GM23338 (cell line): ENCODE results near the gene SLC30A1. TPM values are rescaled to one million over a fixed set of nuclear protein-coding genes. Genes with fewer than 3 reads are reported as not detected.

Experiments
- ATAC-seq: fragments of 200-7000 bp; cut with Tn5 transposase; 3 replicates; pipeline ENCODE4 v1.9.1; 2020
- DNase-seq: peaks from one replicate; pipeline ENCODE4 v3.0.0-alpha.2; 2015; ENCODE audit warnings: low spot score
- H2AFZ ChIP-seq: fragments of 200-600 bp; sonication (generic); 2 replicates; pipeline ENCODE4 v1.8.0; 2016; ENCODE audit warnings: antibody characterized with exemption, mild to moderate bottlenecking, moderate library complexity
- H3F3A ChIP-seq: fragments of 200-600 bp; sonication (generic); replicated peaks from 2 replicates; pipeline ENCODE4 v1.8.0; 2017; ENCODE audit warnings: antibody characterized with exemption, mixed run types, low read depth
- H3K27ac ChIP-seq: fragments of 200-600 bp; sonication (generic); 2 replicates; pipeline ENCODE4 v1.6.1; 2016; ENCODE audit warnings: low read depth
- H3K27me3 ChIP-seq: fragments of 200-600 bp; sonication (generic); 2 replicates; pipeline ENCODE4 v1.8.0; 2016; ENCODE audit warnings: mild to moderate bottlenecking, mixed run types, moderate library complexity; ENCODE audit not compliant: insufficient read depth
- H3K36me3 ChIP-seq: fragments of 200-600 bp; sonication (generic); 2 replicates; pipeline ENCODE4 v1.8.0; 2016; ENCODE audit warnings: mild to moderate bottlenecking; ENCODE audit not compliant: insufficient read depth
- H3K4me1 ChIP-seq: fragments of 200-600 bp; sonication (generic); 2 replicates; pipeline ENCODE4 v1.8.0; 2016; ENCODE audit warnings: mild to moderate bottlenecking, moderate library complexity; ENCODE audit not compliant: insufficient read depth
- H3K4me2 ChIP-seq: fragments of 200-600 bp; sonication (generic); 2 replicates; pipeline ENCODE4 v1.7.1; 2017; ENCODE audit warnings: mixed run types
- H3K4me3 ChIP-seq: fragments of 200-600 bp; sonication (generic); 2 replicates; pipeline ENCODE4 v1.6.1; 2016; ENCODE audit warnings: mixed run types
- H3K79me2 ChIP-seq: fragments of 200-600 bp; sonication (generic); replicated peaks from 2 replicates; pipeline ENCODE4 v1.8.0; 2017; ENCODE audit warnings: mild to moderate bottlenecking; ENCODE audit not compliant: insufficient read depth
- H3K9me2 ChIP-seq: fragments of 200-600 bp; sonication (generic); 2 replicates; pipeline ENCODE4 v1.8.0; 2017; ENCODE audit not compliant: insufficient read depth
- H4K20me1 ChIP-seq: fragments of 200-600 bp; sonication (generic); replicated peaks from 2 replicates; pipeline ENCODE4 v1.8.0; 2017; ENCODE audit warnings: mild to moderate bottlenecking; ENCODE audit not compliant: insufficient read depth
- H3K27ac Mint-ChIP-seq: 2 replicates; pipeline ENCODE4 v1.8.0; 2020; ENCODE audit warnings: inconsistent platforms, mild to moderate bottlenecking, moderate library complexity, mixed read lengths
- H3K27me3 Mint-ChIP-seq: 3 replicates; pipeline ENCODE4 v1.8.0; 2022; ENCODE audit warnings: low read depth, mild to moderate bottlenecking, moderate library complexity, mixed read lengths, inconsistent platforms; ENCODE audit not compliant: insufficient read depth, poor library complexity
- H3K36me3 Mint-ChIP-seq: 3 replicates; pipeline ENCODE4 v1.8.0; 2021; ENCODE audit warnings: low read depth, mild to moderate bottlenecking, inconsistent platforms, moderate library complexity, mixed read lengths
- H3K4me1 Mint-ChIP-seq: 3 replicates; pipeline ENCODE4 v1.8.0; 2020; ENCODE audit warnings: mild to moderate bottlenecking, inconsistent platforms, mixed read lengths
- H3K4me3 Mint-ChIP-seq: 3 replicates; pipeline ENCODE4 v1.8.0; 2021; ENCODE audit warnings: moderate library complexity, mild to moderate bottlenecking, inconsistent platforms, mixed read lengths
- H3K9me3 Mint-ChIP-seq: 3 replicates; pipeline ENCODE4 v1.8.0; 2020; ENCODE audit warnings: moderate library complexity, mild to moderate bottlenecking, inconsistent platforms, mixed read lengths
- CREB1 ChIP-seq: fragments of 250-450 bp; sonication (Bioruptor Pico); IDR thresholded peaks from 2 replicates; pipeline ENCODE4 v1.5.0; 2020; ENCODE audit warnings: low read depth, mild to moderate bottlenecking, moderate library complexity
- EZH2 ChIP-seq: fragments of 200-600 bp; sonication (generic); IDR thresholded peaks from one replicate; pipeline ENCODE4 v1.8.0; 2017; ENCODE audit warnings: antibody characterized with exemption, mild to moderate bottlenecking, low read depth; ENCODE audit not compliant: unreplicated experiment
- EZH2phosphoT487 ChIP-seq: fragments of 200-600 bp; sonication (generic); IDR thresholded peaks from one replicate; pipeline ENCODE4 v1.8.1; 2018; ENCODE audit warnings: antibody characterized with exemption; ENCODE audit not compliant: unreplicated experiment
- JUNB ChIP-seq: IDR thresholded peaks from one replicate; pipeline ENCODE4 v1.6.1; 2016; ENCODE audit warnings: antibody characterized with exemption; ENCODE audit not compliant: unreplicated experiment
- NANOG ChIP-seq: IDR thresholded peaks from 2 replicates; pipeline ENCODE4 v1.6.1; 2016; ENCODE audit warnings: antibody characterized with exemption, borderline replicate concordance
- POLR2AphosphoS5 ChIP-seq: IDR thresholded peaks from 2 replicates; pipeline ENCODE4 v1.6.1; 2016; ENCODE audit warnings: antibody characterized with exemption, low read depth
- STAT1 ChIP-seq: IDR thresholded peaks from one replicate; pipeline ENCODE4 v1.6.1; 2016; ENCODE audit warnings: antibody characterized with exemption; ENCODE audit not compliant: unreplicated experiment
- ZNF114 ChIP-seq: fragments of 250-450 bp; sonication (Bioruptor Pico); IDR thresholded peaks from 2 replicates; pipeline ENCODE4 v1.5.0; 2020; ENCODE audit warnings: mild to moderate bottlenecking, moderate library complexity
- ZNF331 ChIP-seq: fragments of 250-450 bp; sonication (Bioruptor Pico); IDR thresholded peaks from 2 replicates; pipeline ENCODE4 v1.5.0; 2020; ENCODE audit warnings: low read depth, mild to moderate bottlenecking, moderate library complexity
- polyA plus RNA-seq: library from polyadenylated mRNA; unstranded; fragments of >200 nt; fragmentation: Nextera tagmentation; extraction: Ambion mirVana; gene quantifications from 2 replicates; pipeline ENCODE4 v1.2.1, GENCODE V29; 2016
- total RNA-seq: library from RNA; depleted of rRNA; stranded (reverse); fragments of >200 nt; shearing (Covaris generic); gene quantifications from 2 replicates; pipeline ENCODE4 v1.2.3, GENCODE V29; 2014
- TF ChIP-seq, protein P1 (sequence below): fragments of 250-450 bp; sonication (Bioruptor Pico); IDR thresholded peaks from 2 replicates; pipeline ENCODE4 v1.5.0; 2020; ENCODE audit warnings: mild to moderate bottlenecking, moderate library complexity
- TF ChIP-seq, protein P2 (sequence below): IDR thresholded peaks from one replicate; pipeline ENCODE4 v1.6.1; 2018; ENCODE audit warnings: antibody characterized with exemption; ENCODE audit not compliant: unreplicated experiment
- TF ChIP-seq, protein P3 (sequence below): IDR thresholded peaks from 2 replicates; pipeline ENCODE4 v1.6.1; 2016; ENCODE audit warnings: antibody characterized with exemption
- TF ChIP-seq, protein P4 (sequence below), 2 experiments: fragments of 200-600 bp in 1 of 2; sonication (generic) in 1 of 2; conservative IDR thresholded peaks; 2 replicates each; pipeline versions ENCODE4 v1.5.1 to v1.6.1; 2016 to 2017; ENCODE audit warnings: antibody characterized with exemption in 2 of 2, low read depth in 2 of 2, mild to moderate bottlenecking in 2 of 2, moderate library complexity in 1 of 2

The SLC30A1 gene
- total and polyA plus RNA-seq, 2 experiments from 2014 or later: 3.3 to 17.7 TPM

DNA sequence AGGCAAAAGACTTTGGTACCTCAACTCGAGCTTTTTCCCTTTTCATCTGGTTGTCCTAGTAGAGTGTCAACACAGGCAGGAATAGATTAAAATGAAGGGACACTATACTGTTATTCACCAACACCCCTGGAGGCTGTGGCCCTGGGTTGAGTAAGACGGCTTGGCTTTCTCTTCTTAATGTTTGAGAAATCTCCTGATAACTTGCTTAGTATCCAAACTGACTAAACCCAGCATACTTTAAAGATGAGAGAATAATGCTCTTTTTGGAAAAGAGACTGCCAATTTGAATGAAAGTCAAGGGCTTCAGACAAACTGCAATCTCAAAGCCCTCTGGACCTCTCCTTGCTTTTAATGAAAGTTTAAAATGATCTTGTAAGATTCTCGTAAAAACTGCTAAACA lies 2.6 kb upstream of the SLC30A1 start:
- Histone ChIP-seq H3K27ac (no peak overlapping the region), H3K4me1 (peaks cover 29% of the 10 kb centered on the region), H3F3A (no peaks in the 10 kb centered on the region), H3K4me2 (peak overlapping the region; percentile 89), H3K9me2 (no peaks in the 10 kb centered on the region), H3K79me2 (peaks cover 11% of the 10 kb centered on the region), H3K27me3 (no peaks in the 10 kb centered on the region), H2AFZ (no peak overlapping the region), H3K4me3 (0 out of 2 replicates have a peak overlapping the region, but pooled peaks have one; percentile 34), H4K20me1 (no peaks in the 10 kb centered on the region), H3K36me3 (no peaks in the 10 kb centered on the region)
- DNase-seq (no peak), ATAC-seq (no peak)
- Mint-ChIP-seq H3K4me1 (peaks cover 26% of the 10 kb centered on the region), H3K36me3 (peaks cover 11% of the 10 kb centered on the region), H3K4me3 (peak overlapping the region; percentile 77; the same call in 2 of the 3 replicates), H3K27me3 (peaks cover 12% of the 10 kb centered on the region), H3K27ac (peak overlapping the region; percentile 65; the same call in 1 of the 2 replicates), H3K9me3 (no peaks in the 10 kb centered on the region)
- TF ChIP-seq, protein P1, sequence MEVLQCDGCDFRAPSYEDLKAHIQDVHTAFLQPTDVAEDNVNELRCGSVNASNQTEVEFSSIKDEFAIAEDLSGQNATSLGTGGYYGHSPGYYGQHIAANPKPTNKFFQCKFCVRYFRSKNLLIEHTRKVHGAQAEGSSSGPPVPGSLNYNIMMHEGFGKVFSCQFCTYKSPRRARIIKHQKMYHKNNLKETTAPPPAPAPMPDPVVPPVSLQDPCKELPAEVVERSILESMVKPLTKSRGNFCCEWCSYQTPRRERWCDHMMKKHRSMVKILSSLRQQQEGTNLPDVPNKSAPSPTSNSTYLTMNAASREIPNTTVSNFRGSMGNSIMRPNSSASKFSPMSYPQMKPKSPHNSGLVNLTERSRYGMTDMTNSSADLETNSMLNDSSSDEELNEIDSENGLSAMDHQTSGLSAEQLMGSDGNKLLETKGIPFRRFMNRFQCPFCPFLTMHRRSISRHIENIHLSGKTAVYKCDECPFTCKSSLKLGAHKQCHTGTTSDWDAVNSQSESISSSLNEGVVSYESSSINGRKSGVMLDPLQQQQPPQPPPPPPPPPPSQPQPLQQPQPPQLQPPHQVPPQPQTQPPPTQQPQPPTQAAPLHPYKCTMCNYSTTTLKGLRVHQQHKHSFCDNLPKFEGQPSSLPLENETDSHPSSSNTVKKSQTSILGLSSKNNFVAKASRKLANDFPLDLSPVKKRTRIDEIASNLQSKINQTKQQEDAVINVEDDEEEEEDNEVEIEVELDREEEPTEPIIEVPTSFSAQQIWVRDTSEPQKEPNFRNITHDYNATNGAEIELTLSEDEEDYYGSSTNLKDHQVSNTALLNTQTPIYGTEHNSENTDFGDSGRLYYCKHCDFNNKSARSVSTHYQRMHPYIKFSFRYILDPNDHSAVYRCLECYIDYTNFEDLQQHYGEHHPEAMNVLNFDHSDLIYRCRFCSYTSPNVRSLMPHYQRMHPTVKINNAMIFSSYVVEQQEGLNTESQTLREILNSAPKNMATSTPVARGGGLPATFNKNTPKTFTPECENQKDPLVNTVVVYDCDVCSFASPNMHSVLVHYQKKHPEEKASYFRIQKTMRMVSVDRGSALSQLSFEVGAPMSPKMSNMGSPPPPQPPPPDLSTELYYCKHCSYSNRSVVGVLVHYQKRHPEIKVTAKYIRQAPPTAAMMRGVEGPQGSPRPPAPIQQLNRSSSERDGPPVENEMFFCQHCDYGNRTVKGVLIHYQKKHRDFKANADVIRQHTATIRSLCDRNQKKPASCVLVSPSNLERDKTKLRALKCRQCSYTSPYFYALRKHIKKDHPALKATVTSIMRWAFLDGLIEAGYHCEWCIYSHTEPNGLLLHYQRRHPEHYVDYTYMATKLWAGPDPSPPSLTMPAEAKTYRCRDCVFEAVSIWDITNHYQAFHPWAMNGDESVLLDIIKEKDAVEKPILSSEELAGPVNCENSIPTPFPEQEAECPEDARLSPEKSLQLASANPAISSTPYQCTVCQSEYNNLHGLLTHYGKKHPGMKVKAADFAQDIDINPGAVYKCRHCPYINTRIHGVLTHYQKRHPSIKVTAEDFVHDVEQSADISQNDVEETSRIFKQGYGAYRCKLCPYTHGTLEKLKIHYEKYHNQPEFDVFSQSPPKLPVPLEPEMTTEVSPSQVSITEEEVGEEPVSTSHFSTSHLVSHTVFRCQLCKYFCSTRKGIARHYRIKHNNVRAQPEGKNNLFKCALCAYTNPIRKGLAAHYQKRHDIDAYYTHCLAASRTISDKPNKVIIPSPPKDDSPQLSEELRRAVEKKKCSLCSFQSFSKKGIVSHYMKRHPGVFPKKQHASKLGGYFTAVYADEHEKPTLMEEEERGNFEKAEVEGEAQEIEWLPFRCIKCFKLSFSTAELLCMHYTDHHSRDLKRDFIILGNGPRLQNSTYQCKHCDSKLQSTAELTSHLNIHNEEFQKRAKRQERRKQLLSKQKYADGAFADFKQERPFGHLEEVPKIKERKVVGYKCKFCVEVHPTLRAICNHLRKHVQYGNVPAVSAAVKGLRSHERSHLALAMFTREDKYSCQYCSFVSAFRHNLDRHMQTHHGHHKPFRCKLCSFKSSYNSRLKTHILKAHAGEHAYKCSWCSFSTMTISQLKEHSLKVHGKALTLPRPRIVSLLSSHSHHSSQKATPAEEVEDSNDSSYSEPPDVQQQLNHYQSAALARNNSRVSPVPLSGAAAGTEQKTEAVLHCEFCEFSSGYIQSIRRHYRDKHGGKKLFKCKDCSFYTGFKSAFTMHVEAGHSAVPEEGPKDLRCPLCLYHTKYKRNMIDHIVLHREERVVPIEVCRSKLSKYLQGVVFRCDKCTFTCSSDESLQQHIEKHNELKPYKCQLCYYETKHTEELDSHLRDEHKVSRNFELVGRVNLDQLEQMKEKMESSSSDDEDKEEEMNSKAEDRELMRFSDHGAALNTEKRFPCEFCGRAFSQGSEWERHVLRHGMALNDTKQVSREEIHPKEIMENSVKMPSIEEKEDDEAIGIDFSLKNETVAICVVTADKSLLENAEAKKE (CRISPR knock-in tag): no peak
- TF ChIP-seq, protein P2, sequence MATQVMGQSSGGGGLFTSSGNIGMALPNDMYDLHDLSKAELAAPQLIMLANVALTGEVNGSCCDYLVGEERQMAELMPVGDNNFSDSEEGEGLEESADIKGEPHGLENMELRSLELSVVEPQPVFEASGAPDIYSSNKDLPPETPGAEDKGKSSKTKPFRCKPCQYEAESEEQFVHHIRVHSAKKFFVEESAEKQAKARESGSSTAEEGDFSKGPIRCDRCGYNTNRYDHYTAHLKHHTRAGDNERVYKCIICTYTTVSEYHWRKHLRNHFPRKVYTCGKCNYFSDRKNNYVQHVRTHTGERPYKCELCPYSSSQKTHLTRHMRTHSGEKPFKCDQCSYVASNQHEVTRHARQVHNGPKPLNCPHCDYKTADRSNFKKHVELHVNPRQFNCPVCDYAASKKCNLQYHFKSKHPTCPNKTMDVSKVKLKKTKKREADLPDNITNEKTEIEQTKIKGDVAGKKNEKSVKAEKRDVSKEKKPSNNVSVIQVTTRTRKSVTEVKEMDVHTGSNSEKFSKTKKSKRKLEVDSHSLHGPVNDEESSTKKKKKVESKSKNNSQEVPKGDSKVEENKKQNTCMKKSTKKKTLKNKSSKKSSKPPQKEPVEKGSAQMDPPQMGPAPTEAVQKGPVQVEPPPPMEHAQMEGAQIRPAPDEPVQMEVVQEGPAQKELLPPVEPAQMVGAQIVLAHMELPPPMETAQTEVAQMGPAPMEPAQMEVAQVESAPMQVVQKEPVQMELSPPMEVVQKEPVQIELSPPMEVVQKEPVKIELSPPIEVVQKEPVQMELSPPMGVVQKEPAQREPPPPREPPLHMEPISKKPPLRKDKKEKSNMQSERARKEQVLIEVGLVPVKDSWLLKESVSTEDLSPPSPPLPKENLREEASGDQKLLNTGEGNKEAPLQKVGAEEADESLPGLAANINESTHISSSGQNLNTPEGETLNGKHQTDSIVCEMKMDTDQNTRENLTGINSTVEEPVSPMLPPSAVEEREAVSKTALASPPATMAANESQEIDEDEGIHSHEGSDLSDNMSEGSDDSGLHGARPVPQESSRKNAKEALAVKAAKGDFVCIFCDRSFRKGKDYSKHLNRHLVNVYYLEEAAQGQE: no peak
- TF ChIP-seq EZH2 (no peak), JUNB (no peak), EZH2phosphoT487 (no peak), POLR2AphosphoS5 (no peak), NANOG (no peak), CREB1 (CRISPR knock-in tag) (no peak), STAT1 (no peak), ZNF114 (CRISPR knock-in tag) (no peak), ZNF331 (CRISPR knock-in tag) (no peak)
- TF ChIP-seq, protein P3, sequence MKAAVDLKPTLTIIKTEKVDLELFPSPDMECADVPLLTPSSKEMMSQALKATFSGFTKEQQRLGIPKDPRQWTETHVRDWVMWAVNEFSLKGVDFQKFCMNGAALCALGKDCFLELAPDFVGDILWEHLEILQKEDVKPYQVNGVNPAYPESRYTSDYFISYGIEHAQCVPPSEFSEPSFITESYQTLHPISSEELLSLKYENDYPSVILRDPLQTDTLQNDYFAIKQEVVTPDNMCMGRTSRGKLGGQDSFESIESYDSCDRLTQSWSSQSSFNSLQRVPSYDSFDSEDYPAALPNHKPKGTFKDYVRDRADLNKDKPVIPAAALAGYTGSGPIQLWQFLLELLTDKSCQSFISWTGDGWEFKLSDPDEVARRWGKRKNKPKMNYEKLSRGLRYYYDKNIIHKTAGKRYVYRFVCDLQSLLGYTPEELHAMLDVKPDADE: no peak
- TF ChIP-seq, protein P4, sequence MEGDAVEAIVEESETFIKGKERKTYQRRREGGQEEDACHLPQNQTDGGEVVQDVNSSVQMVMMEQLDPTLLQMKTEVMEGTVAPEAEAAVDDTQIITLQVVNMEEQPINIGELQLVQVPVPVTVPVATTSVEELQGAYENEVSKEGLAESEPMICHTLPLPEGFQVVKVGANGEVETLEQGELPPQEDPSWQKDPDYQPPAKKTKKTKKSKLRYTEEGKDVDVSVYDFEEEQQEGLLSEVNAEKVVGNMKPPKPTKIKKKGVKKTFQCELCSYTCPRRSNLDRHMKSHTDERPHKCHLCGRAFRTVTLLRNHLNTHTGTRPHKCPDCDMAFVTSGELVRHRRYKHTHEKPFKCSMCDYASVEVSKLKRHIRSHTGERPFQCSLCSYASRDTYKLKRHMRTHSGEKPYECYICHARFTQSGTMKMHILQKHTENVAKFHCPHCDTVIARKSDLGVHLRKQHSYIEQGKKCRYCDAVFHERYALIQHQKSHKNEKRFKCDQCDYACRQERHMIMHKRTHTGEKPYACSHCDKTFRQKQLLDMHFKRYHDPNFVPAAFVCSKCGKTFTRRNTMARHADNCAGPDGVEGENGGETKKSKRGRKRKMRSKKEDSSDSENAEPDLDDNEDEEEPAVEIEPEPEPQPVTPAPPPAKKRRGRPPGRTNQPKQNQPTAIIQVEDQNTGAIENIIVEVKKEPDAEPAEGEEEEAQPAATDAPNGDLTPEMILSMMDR (conservative IDR thresholded peaks at IDR 0.05; ENCODE audit: low read depth in 2 of 2): no peak
